HG03097 (cell line): ENCODE measurements around the gene GCFC2.

Experiments used
- ATAC-seq: cut with Tn5 transposase; IDR thresholded peaks from one replicate; pipeline ENCODE4 v1.9.1; 2021; ENCODE audit not compliant: unreplicated experiment, low FRiP score

The GCFC2 gene

GRCh38 chr2:75632813-75633212 is 77.9 kb downstream of the GCFC2 start:
- no peak for ATAC-seq

GRCh38 chr2:75632091-75632701 is 78.5 kb downstream of the GCFC2 start:
- ATAC-seq: no peak

- ATAC-seq: peak; percentile 77
Observed at GRCh38 chr2:75627902-75628504, 82.7 kb downstream of the GCFC2 start.

GRCh38 chr2:75622929-75623328 is 87.8 kb downstream of the GCFC2 start:
- no peak for ATAC-seq

- no peak for ATAC-seq
Observed at GRCh38 chr2:75622500-75622899, 88.2 kb downstream of the GCFC2 start.

- no peak for ATAC-seq
Observed at GRCh38 chr2:75621228-75621627, 89.5 kb downstream of the GCFC2 start.

- no peak for ATAC-seq
Observed at GRCh38 chr2:75619956-75620740, 90.6 kb downstream of the GCFC2 start.

- no peak for ATAC-seq
Observed at GRCh38 chr2:75616933-75617332, 93.8 kb downstream of the GCFC2 start.

- no peak for ATAC-seq
Observed at GRCh38 chr2:75616406-75616805, 94.3 kb downstream of the GCFC2 start.

GRCh38 chr2:75614162-75614651 is 96.5 kb downstream of the GCFC2 start:
- no peak for ATAC-seq

- no peak for ATAC-seq
Observed at GRCh38 chr2:75612862-75613243, 97.9 kb downstream of the GCFC2 start.
